MM.1S (cell line): Measurements from ENCODE around the gene TRNP1.

Source experiments
- DNase-seq: peaks from one replicate; pipeline ENCODE4 v3.0.0-alpha.2; 2015
- H2AFZ ChIP-seq: fragments of 300-600 bp; sonication (generic); 2 replicates; pipeline ENCODE4 v1.6.0; 2016; ENCODE audit warnings: antibody characterized with exemption, low read length
- H3F3A ChIP-seq: fragments of 300-600 bp; sonication (generic); 2 replicates; pipeline ENCODE4 v1.6.1; 2016; ENCODE audit warnings: mild to moderate bottlenecking, antibody characterized with exemption, low read length, moderate library complexity, mixed read lengths; ENCODE audit not compliant: insufficient read depth
- H3K27ac ChIP-seq: fragments of 300-600 bp; sonication (generic); 2 replicates; pipeline ENCODE4 v1.5.1; 2016; ENCODE audit warnings: mild to moderate bottlenecking, low read length
- H3K27me3 ChIP-seq: fragments of 300-600 bp; sonication (generic); replicated peaks from 2 replicates; pipeline ENCODE4 v1.6.0; 2016; ENCODE audit warnings: low read length; ENCODE audit not compliant: insufficient read depth
- H3K36me3 ChIP-seq: fragments of 300-600 bp; sonication (generic); replicated peaks from 2 replicates; pipeline ENCODE4 v1.6.1; 2016; ENCODE audit warnings: mild to moderate bottlenecking, low read length, mixed read lengths; ENCODE audit not compliant: insufficient read depth
- H3K4me1 ChIP-seq: fragments of 300-600 bp; sonication (generic); 2 replicates; pipeline ENCODE4 v1.6.1; 2016; ENCODE audit warnings: low read length, mixed read lengths
- H3K4me2 ChIP-seq: fragments of 300-600 bp; sonication (generic); 2 replicates; pipeline ENCODE4 v1.6.0; 2016; ENCODE audit warnings: low read depth, low read length
- H3K4me3 ChIP-seq: fragments of 300-600 bp; sonication (generic); 2 replicates; pipeline ENCODE4 v1.5.1; 2016; ENCODE audit warnings: low read length, mixed read lengths
- H3K79me2 ChIP-seq: fragments of 300-600 bp; sonication (generic); 2 replicates; pipeline ENCODE4 v1.6.1; 2016; ENCODE audit warnings: mixed run types, low read length, mixed read lengths
- H3K9ac ChIP-seq: fragments of 300-600 bp; sonication (generic); 2 replicates; pipeline ENCODE4 v1.6.1; 2016; ENCODE audit warnings: low read length, mixed read lengths
- H3K9me2 ChIP-seq: fragments of 300-600 bp; sonication (generic); replicated peaks from 2 replicates; pipeline ENCODE4 v1.6.1; 2016; ENCODE audit warnings: mild to moderate bottlenecking, low read length, mixed read lengths; ENCODE audit not compliant: insufficient read depth
- H3K9me3 ChIP-seq: fragments of 300-600 bp; sonication (generic); replicated peaks from 2 replicates; pipeline ENCODE4 v1.6.1; 2016; ENCODE audit warnings: mild to moderate bottlenecking, low read length, mixed read lengths; ENCODE audit not compliant: insufficient read depth
- H4K20me1 ChIP-seq: fragments of 300-600 bp; sonication (generic); 2 replicates; pipeline ENCODE4 v1.6.1; 2016; ENCODE audit warnings: mild to moderate bottlenecking, low read length, moderate library complexity, mixed read lengths; ENCODE audit not compliant: insufficient read depth
- CTCF ChIP-seq: fragments of 300-600 bp; sonication (generic); IDR thresholded peaks from 2 replicates; pipeline ENCODE4 v1.5.1; 2016; ENCODE audit warnings: antibody characterized with exemption, low read length, mixed read lengths
- EZH2 ChIP-seq: fragments of 300-600 bp; sonication (generic); optimal IDR thresholded peaks from 2 replicates; pipeline ENCODE3; 2017; ENCODE audit warnings: low read depth, mild to moderate bottlenecking, antibody characterized with exemption, low read length, mixed read lengths
- EZH2phosphoT487 ChIP-seq: fragments of 300-600 bp; sonication (generic); IDR thresholded peaks from 2 replicates; pipeline ENCODE4 v1.6.1; 2018; ENCODE audit warnings: antibody characterized with exemption, low read length

The TRNP1 gene, protein sequence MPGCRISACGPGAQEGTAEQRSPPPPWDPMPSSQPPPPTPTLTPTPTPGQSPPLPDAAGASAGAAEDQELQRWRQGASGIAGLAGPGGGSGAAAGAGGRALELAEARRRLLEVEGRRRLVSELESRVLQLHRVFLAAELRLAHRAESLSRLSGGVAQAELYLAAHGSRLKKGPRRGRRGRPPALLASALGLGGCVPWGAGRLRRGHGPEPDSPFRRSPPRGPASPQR

DNA sequence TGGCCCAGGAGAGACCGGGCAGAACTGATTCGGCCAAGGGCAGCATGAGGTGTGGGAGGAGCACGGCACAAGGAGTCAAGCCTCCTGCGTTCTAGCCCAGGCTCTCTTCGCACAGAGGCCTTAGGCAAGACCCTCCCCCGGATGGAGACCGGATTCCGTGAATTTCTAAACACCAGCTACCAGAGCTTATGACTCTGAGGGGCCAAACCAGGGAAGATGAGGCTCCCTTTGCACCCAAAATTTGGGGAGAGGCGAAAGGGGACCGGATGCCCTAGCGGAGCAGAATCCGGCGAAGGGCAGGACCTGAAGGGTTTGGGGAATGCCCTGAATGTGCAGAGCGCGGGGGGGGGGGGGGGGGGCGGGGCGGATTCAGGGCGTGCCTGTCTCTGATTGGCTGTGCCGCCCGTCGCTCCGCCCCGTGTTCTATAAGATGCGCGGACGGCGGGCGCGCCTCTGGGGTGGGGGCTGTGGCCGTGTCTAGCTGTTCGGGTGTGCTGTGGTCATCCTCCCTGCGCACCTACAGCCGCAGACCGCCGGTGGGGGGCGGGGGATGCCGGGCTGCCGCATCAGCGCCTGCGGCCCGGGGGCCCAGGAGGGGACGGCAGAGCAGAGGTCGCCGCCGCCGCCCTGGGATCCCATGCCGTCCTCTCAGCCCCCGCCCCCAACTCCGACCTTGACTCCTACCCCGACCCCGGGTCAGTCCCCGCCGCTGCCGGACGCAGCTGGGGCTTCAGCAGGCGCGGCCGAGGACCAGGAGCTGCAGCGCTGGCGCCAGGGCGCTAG lies at the start of gene TRNP1:
Gene TRNP1, plus strand, starts transcription at position 456 of the 783 bp plus-strand sequence. Its CDS starts 95 bp downstream, at position 551.
- Histone ChIP-seq H3F3A (no peaks in the 10 kb centered on the region), H3K4me2 (peak within 1 kb of the TSS; percentile 80), H3K9me3 (no peaks in the 10 kb centered on the region), H3K9ac (no peak within 1 kb of the TSS), H3K27ac (no peak within 1 kb of the TSS), H3K4me3 (peak within 1 kb of the TSS; percentile 70), H3K4me1 (peaks cover 5% of the 10 kb centered on the region), H2AFZ (peak within 1 kb of the TSS; percentile 85), H3K36me3 (no peaks in the 10 kb centered on the region), H3K27me3 (peaks cover 56% of the 10 kb centered on the region), H3K79me2 (no peaks in the 10 kb centered on the region), H3K9me2 (no peaks in the 10 kb centered on the region), H4K20me1 (no peaks in the 10 kb centered on the region)
- DNase-seq = peak; percentile 69
- TF ChIP-seq CTCF = no peak
- no peak for TF ChIP-seq EZH2
- TF ChIP-seq EZH2phosphoT487 = no peak

DNA sequence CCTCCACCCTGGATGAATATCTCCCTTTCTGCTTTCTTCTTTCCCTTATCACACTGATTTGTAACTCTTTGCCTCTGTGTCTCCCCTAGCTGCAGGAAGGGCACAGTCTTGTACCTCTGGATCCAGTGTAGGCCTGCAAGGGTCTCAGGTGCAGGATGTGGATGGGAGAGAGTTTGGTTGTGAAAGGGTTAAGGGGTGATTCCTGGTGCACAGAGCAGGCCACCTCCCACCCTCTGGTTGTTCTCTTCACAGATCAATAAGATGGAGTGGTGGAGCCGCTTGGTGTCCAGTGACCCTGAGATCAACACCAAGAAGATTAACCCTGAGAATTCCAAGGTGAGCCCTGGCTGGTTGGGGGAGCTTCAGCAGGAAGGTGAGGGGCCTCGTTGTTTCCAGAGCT lies 48.4 kb upstream of the TRNP1 start:
- H3K27ac ChIP-seq = no peak overlapping the region
- H3K79me2 ChIP-seq = no peaks in the 10 kb centered on the region
- no peaks in the 10 kb centered on the region for H3K36me3 ChIP-seq
- no peaks in the 10 kb centered on the region for H3K27me3 ChIP-seq
- no peak overlapping the region for H3K9ac ChIP-seq
- H3F3A ChIP-seq = 0 out of 2 replicates have a peak, but pooled peaks cover 2% of the 10 kb centered on the region
- no peaks in the 10 kb centered on the region for H3K4me1 ChIP-seq
- TF ChIP-seq EZH2 (no peak), EZH2phosphoT487 (no peak), CTCF (no peak)
- H3K4me2 ChIP-seq = no peak overlapping the region
- no peak overlapping the region for H3K4me3 ChIP-seq
- H3K9me3 ChIP-seq = no peaks in the 10 kb centered on the region
- H4K20me1 ChIP-seq = no peaks in the 10 kb centered on the region
- H3K9me2 ChIP-seq = no peaks in the 10 kb centered on the region
- DNase-seq = no peak
- H2AFZ ChIP-seq = no peak overlapping the region

- H3K27ac ChIP-seq = no peak overlapping the region
- no peaks in the 10 kb centered on the region for H4K20me1 ChIP-seq
- H2AFZ ChIP-seq = no peak overlapping the region
- no peak overlapping the region for H3K4me3 ChIP-seq
- no peak for DNase-seq
- TF ChIP-seq EZH2phosphoT487 = no peak
- TF ChIP-seq CTCF = no peak
- TF ChIP-seq EZH2 = no peak
- H3K4me2 ChIP-seq = no peak overlapping the region
- no peaks in the 10 kb centered on the region for H3K9me3 ChIP-seq
- H3K36me3 ChIP-seq = no peaks in the 10 kb centered on the region
- H3K79me2 ChIP-seq = no peaks in the 10 kb centered on the region
- no peaks in the 10 kb centered on the region for H3K27me3 ChIP-seq
- no peak overlapping the region for H3K9ac ChIP-seq
- no peaks in the 10 kb centered on the region for H3K4me1 ChIP-seq
- H3F3A ChIP-seq = 0 out of 2 replicates have a peak, but pooled peaks cover 2% of the 10 kb centered on the region
- H3K9me2 ChIP-seq = no peaks in the 10 kb centered on the region
These were observed 47.8 kb upstream of the TRNP1 start for GRCh38 chr1:26945728-26946127.
